HG03135 (cell line): ENCODE measurements around the gene ACTL7A.
"Not testable (repeated sequence)": the region's sequence is repeated elsewhere in the genome, so short reads cannot be mapped to it uniquely, and the experiment has no call there.

Experiments used
- ATAC-seq: cut with Tn5 transposase; IDR thresholded peaks from one replicate; pipeline ENCODE4 v1.9.1; 2021; ENCODE audit warnings: mild to moderate bottlenecking, moderate library complexity; ENCODE audit not compliant: unreplicated experiment

The ACTL7A gene

DNA sequence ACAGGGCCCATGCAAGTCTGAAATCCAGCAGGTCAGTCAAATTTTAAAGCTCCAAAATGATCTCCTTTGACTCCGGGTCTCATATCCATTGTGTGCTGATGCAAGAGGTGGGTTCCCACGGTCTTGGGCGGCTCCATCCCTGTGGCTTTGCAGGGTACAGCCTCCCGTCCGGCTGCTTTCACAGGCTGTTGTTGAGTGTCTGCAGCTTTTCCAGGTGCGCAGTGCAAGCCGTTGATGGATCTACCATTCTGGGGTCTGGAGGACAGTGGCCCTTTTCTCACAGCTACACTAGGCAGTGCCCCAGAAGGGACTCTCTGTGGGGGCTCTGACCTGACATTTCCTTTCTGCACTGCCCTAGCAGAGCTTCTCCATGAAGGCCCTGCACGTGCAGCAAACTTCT, 13.8 kb upstream of the ACTL7A start:
- ATAC-seq = not testable (repeated sequence)

DNA sequence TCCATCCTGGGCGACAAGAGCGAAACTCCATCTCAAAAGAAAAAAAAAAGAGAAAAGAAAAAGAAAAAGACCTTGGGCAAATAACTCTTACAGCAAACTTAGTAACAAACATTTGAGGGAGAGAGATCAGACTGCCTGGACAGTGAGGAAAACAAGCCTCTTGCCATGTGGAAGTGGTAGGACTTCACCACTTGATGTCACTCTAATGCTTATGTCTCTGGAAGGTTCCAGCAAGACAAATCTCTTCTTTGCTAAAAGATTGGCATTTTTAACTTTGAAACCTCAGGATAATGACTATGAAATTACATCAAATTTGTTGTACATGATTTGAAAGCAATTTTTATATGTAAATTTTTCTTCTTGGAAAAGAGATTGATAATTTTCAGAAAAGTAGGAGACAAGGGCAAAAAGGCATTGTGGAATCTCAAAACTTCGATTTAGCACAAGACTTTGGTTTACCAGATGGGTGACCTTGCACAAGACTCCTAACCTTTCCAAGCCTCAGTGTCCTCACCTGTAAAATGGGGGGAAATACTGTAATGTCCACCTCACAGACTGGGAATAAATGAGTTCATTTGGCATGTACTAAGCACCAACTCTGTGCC, 11.7 kb upstream of the ACTL7A start:
- ATAC-seq = no peak

DNA sequence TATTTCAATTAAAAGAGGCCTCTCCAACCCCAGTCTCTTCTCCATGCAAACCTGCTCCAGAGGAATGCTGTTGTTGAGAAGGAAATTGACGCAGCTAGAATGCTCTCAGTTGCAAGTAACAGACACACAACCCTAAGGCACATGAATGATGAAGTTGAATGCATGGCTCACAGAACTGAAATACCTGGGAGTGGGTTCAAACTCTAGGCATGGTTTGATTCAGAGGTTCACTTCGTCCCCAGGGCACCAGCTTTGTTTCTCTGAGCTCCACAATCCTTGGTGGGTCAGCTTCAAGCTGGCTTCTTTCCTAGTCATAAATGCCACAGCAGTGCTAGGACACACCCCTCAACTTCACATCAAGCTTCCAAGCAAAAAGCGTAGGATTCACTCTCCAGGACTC, 10.9 kb upstream of the ACTL7A start:
- ATAC-seq = no peak

DNA sequence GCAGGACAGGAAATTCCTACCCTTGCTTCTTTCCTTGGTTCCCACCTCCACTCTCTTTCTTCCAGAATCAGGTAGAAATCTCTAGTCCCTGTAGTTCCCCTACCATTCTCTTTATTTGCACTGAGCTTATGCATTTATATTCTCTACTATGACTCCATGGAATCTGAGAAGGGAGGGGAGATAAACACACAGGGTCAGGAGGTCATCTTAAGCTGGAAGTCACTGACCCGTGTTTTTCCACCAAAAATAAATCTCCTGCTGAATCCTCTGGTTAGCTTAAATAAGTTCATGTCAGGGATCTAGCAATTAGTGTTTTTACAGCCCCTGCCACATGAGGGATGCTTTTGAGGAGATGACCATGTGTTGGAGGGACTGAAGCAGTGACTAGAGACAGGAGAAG, 10.0 kb upstream of the ACTL7A start:
- no peak for ATAC-seq

DNA sequence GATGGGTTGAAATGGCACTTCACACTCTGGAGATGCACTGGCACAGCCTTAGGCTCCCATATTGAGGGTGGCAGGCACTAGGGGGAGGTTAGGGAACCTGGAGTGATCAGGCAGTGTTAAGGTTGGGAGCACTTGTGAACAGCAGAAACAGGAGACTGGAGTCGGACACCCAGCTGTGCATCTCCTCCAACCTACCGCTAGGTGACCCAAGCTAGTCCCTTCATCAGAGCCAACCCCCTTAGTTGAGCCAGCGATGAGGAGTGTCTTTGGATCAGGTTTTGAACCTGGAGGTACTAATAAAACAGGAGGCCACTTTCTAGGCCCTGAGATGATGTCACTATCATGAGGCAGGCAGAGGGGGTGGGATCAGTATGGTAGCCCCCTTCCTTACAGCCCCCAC, 8.0 kb upstream of the ACTL7A start:
- ATAC-seq = no peak

DNA sequence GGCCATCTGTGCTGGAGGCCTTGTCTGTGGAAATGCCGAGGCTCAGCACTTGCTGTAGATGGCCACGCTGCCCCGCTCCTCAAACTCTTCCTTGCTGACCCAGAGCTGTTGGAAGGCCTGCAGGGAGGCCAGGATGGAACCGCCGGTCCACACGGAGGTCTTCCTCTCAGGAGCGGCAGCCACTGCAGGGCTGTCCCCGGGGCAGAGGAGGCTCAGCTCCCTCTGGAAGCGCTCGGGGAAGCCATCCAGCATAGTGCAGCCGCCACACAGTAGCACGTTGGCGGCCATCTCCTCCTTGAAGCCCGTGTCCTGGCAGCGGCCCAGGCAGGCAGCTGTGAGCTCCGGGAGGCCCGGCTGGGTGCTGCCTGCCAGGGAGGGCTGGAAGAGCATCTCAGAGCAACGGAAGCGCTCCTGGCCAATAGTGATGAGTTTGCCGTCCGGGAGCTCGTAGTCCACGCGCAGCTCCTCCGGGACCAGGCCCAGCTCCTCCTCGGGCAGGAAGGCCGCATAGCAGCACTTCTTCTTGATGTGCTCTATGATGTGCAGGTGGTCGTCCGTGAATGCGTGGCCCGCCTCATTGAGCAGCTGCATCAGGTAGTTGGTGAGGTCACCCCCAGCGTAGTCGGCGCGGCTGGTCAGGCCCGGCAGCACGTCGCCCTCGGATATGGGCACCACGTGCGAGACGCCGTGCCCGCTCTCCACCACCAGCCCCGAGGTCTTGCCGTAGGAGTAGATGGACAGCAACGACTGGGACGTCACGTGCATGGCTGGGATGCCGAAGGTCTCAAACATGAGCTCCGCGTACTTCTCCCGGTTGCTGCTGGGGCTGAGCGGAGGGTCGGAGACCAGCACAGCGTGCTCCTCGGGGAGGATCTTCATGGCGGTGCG, 7.2 kb upstream of the ACTL7A start:
- no peak for ATAC-seq

DNA sequence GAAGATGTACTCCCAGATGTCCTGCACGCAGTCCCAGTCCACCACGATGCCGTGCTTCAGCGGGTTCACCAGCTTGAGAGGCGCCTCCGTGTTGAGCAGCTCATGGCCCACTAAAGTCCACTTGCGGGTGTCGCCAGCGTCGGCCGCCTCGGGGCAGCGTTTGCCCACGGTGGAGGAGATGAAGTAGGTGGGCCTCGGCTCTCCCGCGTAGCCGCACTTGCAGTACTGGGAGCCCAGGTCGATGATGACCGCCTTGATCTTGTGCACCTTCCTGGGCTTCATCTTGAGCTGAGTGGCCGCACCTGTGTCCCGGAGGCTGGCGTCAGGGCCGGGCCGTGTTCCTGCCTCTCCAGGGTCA, 6.6 kb upstream of the ACTL7A start:
- ATAC-seq = no peak

DNA sequence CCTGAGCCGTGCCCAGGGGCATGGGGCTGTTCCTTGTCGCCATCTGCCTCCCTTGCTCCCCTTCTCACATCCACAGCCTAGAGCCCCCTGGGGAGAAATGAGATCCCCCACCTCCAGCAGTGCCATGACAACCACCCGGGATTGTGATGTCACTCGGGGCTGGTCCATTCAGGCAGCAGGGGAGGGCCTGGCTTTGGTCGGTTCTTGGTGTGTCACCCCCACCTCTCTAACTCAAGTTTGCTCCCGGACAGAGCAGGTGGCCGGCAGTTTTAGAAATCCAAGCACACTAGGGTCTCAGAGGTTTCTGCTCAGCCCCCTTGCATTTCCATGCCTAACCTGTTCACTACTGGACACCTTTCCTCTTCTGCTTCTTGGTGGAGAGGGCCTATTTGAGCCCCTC, 6.2 kb upstream of the ACTL7A start, which contains the start of gene ACTL7B:
Gene ACTL7B, minus strand, starts transcription at position 99 of the 400 bp plus-strand sequence. Its CDS starts 56 bp downstream, at position 43.
- ATAC-seq = no peak

DNA sequence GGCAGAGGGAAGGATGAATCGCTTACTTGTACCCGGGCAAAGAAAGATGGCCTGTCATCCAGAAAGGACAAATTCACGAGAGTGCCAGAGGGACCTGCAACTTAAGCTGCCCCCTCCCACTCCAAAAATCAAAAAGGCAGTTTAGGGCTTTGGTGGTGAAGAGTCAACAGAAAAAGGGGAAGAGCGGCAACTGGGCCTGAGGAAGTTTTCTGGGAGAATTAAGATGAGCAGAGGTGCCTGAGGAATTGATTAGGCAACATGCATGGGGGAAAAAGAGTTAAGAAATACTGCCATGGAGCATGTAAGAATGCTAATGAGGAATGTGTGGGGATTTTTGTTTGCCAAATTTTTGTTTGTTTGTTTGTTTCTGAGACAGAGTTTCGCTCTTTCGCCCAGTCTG, 4.5 kb upstream of the ACTL7A start:
- no peak for ATAC-seq

DNA sequence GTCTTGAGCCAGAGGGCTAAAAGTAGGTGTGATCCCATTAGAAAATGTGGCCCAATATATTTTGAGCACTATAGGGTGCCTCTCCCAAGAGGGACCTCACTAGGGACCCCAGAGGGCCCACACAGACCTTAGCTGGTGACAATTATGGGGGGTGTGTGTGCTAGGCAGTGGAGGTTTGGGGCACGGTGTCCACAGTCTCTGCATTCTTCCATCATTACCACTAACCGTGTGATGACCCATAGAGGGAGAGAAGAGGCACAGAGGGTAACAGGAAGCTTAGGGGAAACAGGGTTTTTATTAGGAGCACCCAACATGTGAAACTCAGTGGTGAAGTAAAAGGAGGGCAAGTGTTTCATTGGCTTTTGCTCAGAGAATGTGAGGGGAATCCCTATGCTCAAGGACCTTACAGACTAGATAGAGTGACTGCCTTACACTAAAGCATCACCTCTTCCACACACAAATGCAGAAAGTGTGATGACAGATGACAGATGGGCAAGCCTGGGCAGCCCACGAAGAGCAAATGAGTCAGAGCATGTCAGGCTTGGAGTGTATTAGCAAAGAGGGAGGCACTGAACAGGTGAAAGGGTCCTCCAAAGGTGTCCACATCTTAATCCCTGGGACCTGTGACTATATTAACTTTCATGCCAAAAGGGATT, 2.5 kb upstream of the ACTL7A start:
- no peak for ATAC-seq

DNA sequence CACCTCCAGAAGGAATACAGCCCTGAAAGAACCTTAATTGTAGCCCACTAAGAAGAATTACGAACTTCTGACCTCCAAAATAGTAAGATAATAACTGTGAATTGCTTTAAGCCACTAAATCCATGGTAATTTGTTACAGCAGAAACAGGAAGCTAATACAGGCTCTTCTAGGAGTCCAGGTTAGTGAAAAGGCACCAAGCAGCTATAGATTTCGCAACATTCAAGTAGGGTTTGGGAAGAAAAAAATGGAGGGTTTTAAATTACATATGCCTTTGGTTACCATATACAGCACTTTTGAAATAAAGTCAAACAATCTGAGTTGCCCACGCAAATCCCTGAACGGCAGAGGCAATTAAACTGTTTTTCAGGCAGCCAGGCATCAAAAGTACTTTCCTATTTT, 1.7 kb upstream of the ACTL7A start:
- ATAC-seq = no peak

DNA sequence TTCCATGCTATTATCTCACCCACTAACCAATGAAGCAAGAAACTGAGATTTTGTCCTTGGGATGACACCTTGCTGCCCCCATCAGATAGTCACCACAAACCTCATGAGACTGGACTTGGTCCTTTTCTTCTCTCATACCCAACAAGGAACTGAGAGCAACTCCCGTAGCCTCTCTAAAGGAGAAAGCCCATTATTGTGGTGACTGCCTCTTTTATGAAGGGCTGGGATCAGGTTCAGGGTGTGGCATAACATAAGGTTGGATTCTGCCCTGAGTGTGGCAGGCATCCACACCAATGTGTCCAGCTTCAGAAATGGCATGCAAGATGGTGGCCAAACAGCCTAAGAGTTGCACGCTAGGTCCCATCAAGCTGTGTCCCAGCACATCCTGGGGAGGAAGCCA, 1.3 kb upstream of the ACTL7A start:
- ATAC-seq = no peak

DNA sequence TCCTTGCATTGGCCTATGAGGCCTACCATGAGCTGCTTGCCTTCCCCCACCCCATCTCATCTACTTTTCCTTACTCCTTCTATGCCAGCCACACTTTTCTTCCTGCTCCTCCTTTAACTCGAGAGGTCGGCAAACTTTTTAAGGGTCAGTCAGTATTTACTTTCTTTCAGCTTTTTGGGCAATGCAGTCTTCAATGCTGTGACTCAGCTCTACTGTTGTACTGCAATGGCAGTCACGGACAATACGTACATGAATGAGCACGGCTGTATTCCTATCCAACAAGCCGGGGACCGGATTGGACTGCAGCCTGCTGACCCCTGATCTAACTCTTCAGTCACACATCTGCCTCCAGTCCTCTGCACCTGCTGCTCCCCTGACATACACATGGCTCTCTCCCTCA, 602 bp upstream of the ACTL7A start:
- ATAC-seq = no peak

DNA sequence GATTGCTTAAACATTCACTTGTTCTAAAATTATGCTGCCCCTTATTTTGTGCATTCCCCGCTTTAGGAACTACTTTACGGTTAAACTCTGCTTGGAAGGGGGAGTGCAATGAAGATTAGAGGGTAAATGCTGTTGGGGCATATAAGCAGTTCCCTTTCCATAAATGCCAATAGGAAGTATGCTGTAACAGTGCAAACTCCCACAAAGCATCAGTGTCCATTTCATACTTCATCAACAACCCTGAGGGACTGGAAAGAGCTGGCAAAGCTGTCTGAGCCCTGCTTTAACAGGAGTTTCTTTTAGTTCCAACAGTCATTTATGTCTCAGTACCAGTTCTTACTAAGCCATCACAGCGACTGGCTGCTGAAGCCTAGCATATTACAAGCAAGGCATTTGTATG, 1.8 kb downstream of the ACTL7A start:
- ATAC-seq = no peak

DNA sequence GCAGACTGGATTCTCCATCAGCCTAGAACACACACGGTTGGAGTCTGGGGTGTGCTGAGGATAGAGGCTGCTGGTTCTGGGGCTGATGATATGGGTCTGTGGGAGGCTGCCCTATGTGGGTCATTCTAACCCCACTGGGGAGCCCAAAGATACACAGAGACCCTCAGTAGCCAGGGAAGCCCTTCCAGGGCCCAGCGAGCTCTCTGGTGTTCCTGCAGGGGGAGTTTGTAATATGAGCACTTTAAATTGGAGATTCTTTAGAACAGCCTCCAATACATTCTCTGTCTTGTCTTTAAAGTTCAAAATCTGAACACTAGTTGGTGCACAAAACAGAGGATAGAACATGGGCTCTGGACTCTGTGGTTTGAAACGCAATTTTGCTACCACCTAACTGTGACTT, 2.4 kb downstream of the ACTL7A start:
- ATAC-seq = no peak

DNA sequence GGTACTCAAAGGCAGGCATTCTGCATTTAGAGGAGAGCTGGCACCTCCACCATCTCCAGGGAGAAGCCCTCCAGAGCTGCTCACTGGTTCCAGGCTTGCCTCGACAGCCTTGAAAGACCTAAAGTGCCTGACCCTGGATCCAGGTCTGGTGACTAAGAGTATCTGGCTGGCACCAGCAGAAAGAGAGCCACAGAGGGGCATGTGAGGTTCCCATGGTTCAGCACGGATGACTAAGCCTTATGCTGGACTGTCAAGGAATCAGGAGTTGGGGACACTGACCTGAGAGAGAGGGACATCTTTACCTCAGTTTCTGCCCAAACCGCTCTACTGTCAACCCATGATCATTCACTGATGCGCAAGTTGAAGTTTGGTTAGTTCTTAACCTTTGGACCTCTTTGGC, 3.0 kb downstream of the ACTL7A start:
- ATAC-seq = no peak

DNA sequence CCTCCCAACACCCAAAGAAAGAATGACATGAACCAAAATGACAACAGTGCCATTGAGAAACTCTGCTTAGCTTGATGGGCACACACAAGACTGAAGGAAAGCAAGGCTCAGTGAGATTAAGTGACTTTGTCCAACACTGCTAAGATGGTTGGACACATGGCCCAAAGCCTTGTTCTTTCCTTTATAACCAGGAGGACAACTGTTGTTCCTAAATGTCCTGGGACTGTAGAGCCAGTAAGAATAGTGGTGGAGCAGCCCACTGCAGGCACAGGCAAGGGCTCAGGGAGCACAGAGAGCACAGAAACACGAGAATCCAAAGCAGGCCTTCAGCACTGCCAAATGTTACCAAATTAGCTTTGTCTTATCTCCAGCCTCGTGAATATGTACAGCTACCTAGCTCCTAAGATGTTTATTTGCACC, 3.9 kb downstream of the ACTL7A start:
- ATAC-seq = no peak

DNA sequence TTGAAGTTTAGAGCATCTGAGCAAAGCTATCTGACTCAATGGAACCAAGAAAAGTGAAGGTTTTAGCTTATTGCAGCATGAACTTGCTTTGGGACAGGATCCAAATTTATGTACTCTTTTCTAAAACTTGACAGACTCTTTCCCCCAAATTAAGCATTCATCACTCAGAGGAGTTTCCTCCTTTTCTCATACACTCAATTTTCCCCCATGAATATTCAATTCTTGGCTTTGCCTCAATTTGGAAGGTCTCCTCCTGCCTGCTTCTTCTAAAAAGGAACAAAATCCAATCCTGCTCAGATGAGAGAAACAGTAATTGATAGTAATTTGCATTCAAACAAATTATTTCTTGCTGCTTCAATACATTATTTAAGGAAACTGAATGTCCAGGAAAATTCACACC, 5.0 kb downstream of the ACTL7A start:
- no peak for ATAC-seq

DNA sequence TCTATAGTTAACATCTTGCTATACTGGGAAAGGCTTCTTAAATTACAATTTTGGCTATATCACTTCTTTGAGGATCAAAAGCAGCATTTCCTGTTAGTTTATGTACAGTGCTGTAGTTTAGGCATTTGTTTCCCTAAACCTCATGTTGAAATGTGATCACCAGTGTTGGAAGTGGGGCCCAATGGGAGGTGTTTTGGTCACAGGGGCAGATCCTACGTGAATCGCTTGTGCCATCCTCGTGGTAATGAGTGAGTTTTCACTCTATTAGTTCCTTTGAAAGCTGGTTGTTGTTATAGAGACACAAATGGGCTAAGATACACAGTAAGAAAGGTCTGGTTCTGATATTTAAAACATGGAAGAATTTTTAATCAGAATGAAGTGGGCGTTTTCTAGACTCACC, 5.8 kb downstream of the ACTL7A start:
- ATAC-seq = no peak

DNA sequence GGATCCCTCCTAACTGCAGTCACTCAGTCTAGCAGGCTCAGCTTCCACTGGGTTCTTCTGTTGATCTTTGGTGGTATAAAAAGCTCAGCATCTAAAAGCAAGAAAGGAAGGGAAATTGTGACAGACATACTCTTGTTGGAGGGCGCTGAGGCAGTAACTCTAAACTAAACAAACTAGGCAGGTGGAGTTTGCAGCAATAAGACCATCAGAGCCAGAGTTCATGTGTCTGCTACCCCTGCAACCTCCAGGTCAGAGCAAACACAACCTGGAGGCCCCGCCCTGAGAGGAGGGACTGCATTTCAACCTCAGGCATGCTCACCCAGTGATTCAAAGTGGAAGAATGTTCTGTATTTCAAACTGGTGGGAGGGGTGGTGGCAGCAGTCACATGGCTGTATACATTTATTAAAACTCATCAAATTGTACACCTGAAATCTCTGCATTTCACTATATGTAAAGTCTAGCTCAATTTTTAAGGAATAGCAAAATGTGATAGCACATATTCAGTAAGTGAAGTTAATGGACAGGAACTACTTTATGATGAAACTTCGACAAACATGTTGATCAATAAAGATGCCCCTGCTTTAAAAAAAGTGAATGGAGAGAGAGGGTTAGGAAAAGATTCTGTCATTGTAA, 7.1 kb downstream of the ACTL7A start:
- ATAC-seq = no peak

DNA sequence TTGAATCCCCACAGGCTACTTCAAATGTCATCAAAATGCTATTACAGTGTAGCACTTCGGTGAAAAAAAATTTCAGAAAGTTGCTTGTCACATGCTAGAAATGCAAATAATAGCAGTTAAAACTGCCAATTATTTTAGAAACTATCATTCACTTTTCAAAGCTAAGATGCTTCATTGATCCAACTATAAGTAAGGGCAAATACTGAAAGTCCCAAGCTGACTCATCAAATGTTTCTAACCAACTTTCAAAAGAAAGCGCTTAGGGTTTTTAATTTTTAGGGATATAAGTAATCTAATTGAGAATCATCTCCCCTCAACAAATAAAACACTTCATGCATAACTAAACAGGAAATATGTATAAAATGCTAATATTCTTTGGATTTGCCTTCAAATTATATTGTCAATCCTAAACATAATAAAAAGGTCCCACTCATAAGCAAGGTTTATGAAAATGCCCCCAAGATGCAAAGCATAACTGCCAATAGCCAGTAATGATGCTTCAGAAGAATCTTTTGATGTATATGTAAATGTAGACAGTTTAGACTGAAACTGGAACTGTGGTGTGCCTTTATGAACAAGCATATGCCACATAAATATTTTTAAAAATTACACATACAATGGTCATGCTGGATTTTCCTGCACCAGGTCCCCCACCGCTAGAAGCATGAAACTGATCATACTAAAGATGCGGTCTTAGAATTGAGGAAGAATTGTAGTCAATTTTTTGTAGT, 12.2 kb downstream of the ACTL7A start:
- no peak for ATAC-seq
